Upper lobe of left lung (tissue), 4 donors: ENCODE data around the gene KCP.

ENCODE experiments used
- EP300 ChIP-seq, 4 donors: sonication (generic); formaldehyde crosslinking; IDR thresholded peaks; one replicate each; pipeline ENCODE4 v1.5.1; 2017; ENCODE audit warnings: antibody characterized with exemption in 4 of 4, control low read depth in 2 of 4
- POLR2A ChIP-seq, 4 donors: fragments of 450-650 bp; IDR thresholded peaks; one replicate each; pipeline ENCODE4 v1.5.1; 2016 to 2017; ENCODE audit warnings: antibody characterized with exemption in 4 of 4, mild to moderate bottlenecking in 2 of 4
- POLR2AphosphoS5 ChIP-seq, 2 donors: sonication (generic); formaldehyde crosslinking; IDR thresholded peaks; one replicate each; pipeline ENCODE4 v1.5.1; 2017; ENCODE audit warnings: antibody characterized with exemption in 2 of 2
- TF ChIP-seq, protein P1 (sequence below), 6 experiments: fragments of 450-650 bp in 4 of 6; fragments of 200-600 bp in 2 of 6; sonication (generic) in 2 of 6; IDR thresholded peaks; one replicate each; pipeline ENCODE4 v1.5.1; 2016 to 2019; ENCODE audit warnings: antibody characterized with exemption in 6 of 6

DNA sequence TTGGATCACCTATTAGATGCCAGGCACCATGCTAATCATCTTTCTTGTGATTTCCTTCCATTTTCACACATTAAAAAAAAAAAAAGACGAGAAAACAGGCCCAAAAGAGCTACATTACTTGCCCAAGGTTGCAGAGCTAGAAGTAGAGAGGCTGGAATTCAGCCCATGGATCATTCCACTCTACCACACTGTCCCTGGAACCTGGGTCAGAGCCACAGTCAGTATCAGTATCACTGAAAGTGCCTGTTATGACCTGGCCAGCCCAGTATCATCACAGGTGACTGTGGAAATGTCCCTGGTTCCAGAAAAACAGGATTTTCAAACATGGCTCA lies 83.6 kb downstream of the KCP start:
- TF ChIP-seq, protein P1, sequence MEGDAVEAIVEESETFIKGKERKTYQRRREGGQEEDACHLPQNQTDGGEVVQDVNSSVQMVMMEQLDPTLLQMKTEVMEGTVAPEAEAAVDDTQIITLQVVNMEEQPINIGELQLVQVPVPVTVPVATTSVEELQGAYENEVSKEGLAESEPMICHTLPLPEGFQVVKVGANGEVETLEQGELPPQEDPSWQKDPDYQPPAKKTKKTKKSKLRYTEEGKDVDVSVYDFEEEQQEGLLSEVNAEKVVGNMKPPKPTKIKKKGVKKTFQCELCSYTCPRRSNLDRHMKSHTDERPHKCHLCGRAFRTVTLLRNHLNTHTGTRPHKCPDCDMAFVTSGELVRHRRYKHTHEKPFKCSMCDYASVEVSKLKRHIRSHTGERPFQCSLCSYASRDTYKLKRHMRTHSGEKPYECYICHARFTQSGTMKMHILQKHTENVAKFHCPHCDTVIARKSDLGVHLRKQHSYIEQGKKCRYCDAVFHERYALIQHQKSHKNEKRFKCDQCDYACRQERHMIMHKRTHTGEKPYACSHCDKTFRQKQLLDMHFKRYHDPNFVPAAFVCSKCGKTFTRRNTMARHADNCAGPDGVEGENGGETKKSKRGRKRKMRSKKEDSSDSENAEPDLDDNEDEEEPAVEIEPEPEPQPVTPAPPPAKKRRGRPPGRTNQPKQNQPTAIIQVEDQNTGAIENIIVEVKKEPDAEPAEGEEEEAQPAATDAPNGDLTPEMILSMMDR (IDR thresholded peaks at IDR 0.05) = no peak
- TF ChIP-seq EP300 (IDR thresholded peaks at IDR 0.05) = no peak
- no peak for TF ChIP-seq POLR2A (IDR thresholded peaks at IDR 0.05)
- TF ChIP-seq POLR2AphosphoS5 (IDR thresholded peaks at IDR 0.05) = no peak
